ENCODE measurements around the gene USP37. TPM values are rescaled to one million over a fixed set of nuclear protein-coding genes. Genes with fewer than 3 reads are reported as not detected.

Gene USP37
- total RNA-seq, 1 donor from 2014 or later, result 25.5 TPM

DNA sequence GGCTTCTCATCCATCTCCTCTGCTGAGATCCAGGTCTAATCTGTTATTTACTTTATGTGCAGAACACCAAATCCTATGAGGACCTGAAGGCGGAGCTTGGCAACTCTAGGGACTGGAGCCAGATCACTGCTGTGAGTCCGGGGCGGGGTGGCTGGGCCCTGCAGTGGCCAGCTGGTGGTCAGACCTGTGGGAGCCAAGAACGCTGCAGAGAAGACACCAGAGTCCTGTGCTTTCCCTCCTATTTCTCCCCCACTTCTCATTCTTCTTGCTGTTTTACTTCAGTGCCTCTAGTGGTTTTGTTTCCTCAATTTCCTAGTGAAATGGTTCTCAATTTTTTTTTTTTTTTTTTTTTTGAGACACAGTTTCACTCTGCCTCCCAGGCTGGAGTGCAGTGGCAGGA lies 129.6 kb downstream of the USP37 start:
- no peak overlapping the region for H3K27ac Mint-ChIP-seq
- peaks cover 38% of the 10 kb centered on the region for H3K36me3 Mint-ChIP-seq (ENCODE audit: insufficient read depth)
- H3K9me3 Mint-ChIP-seq (ENCODE audit: low read depth), result no peaks in the 10 kb centered on the region
- no peak for DNase-seq (ENCODE audit: low spot score, unreplicated experiment)
- H3K27me3 Mint-ChIP-seq, result no peaks in the 10 kb centered on the region
- no peaks in the 10 kb centered on the region for H3K4me1 Mint-ChIP-seq (ENCODE audit: low read depth)
- TF ChIP-seq CTCF (IDR thresholded peaks at IDR 0.05; ENCODE audit: unreplicated experiment), result no peak
- no peak overlapping the region for H3K4me3 Mint-ChIP-seq (ENCODE audit: low read depth)

- H3K4me1 Mint-ChIP-seq (ENCODE audit: low read depth), result no peaks in the 10 kb centered on the region
- no peaks in the 10 kb centered on the region for H3K27me3 Mint-ChIP-seq
- no peak for TF ChIP-seq CTCF (IDR thresholded peaks at IDR 0.05; ENCODE audit: unreplicated experiment)
- no peaks in the 10 kb centered on the region for H3K9me3 Mint-ChIP-seq (ENCODE audit: low read depth)
- peaks cover 38% of the 10 kb centered on the region for H3K36me3 Mint-ChIP-seq (ENCODE audit: insufficient read depth)
- DNase-seq (ENCODE audit: low spot score, unreplicated experiment), result no peak
- no peak overlapping the region for H3K27ac Mint-ChIP-seq
- no peak overlapping the region for H3K4me3 Mint-ChIP-seq (ENCODE audit: low read depth)
Observed at GRCh38 chr2:218437969-218438368, 130.2 kb downstream of the USP37 start.

DNA sequence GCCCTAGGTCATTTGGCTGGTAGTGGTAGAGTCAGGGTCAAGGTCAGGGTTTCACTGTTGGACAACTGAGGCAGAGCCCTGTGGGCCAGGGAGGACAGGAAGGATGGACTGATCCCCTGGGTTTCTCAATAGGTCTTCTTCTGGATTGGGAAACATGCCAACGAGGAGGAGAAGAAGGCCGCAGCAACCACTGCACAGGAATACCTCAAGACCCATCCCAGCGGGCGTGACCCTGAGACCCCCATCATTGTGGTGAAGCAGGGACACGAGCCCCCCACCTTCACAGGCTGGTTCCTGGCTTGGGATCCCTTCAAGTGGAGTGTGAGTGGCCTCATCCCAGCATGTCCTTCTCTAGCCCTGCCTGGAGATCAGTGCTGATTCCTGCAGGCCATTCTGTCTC lies 131.2 kb downstream of the USP37 start:
- H3K9me3 Mint-ChIP-seq (ENCODE audit: low read depth), result no peaks in the 10 kb centered on the region
- no peak overlapping the region for H3K4me3 Mint-ChIP-seq (ENCODE audit: low read depth)
- no peaks in the 10 kb centered on the region for H3K4me1 Mint-ChIP-seq (ENCODE audit: low read depth)
- H3K27ac Mint-ChIP-seq, result no peak overlapping the region
- no peaks in the 10 kb centered on the region for H3K27me3 Mint-ChIP-seq
- DNase-seq (ENCODE audit: low spot score, unreplicated experiment), result no peak
- TF ChIP-seq CTCF (IDR thresholded peaks at IDR 0.05; ENCODE audit: unreplicated experiment), result no peak
- H3K36me3 Mint-ChIP-seq (ENCODE audit: insufficient read depth), result peaks cover 33% of the 10 kb centered on the region

DNA sequence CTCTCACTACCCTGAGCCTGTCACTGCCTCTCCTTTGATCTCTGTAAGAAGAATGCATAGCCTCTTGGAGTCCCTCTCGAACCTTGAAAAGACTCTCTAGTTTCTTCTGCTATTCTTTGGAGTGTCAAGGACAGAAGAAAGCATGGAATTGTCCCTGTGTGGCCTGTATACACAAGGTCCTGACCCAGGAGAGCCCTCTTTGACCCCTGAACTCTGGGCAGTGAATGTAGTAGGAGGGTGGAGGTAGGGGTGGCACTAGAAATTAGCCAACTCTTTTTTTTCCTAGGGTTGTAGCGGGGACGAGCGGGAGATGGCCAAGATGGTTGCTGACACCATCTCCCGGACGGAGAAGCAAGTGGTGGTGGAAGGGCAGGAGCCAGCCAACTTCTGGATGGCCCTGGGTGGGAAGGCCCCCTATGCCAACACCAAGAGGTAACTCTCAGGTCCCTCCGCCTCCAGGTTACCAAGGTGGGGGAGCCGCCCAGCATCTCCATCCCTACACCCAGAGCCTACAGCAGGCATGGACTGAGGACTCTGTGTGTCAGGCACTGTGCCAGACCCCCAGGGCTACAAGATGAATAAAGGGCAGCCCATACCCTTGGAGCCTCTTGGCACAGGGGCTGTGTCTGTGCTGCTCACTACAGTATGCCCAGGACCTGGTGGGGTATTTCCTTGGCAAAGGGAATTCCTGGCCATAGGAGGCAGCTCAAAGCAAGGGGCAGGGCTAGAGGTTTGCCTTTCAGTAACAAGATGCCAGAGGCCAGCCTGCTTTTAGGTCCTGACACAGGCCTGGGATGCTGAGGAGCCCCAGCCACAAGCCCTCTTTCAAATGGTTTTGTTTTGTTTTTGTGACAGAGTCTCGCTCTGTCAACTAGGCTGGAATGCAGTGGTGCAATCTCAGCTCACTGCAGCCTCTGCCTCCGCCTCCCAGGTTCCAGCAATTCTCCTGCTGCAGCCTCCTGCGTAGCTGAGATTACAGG lies 132.9 kb downstream of the USP37 start:
- H3K36me3 Mint-ChIP-seq (ENCODE audit: insufficient read depth), result peaks cover 30% of the 10 kb centered on the region
- peak overlapping the region; percentile 15 for H3K27ac Mint-ChIP-seq
- H3K9me3 Mint-ChIP-seq (ENCODE audit: low read depth), result no peaks in the 10 kb centered on the region
- no peak for TF ChIP-seq CTCF (IDR thresholded peaks at IDR 0.05; ENCODE audit: unreplicated experiment)
- no peak overlapping the region for H3K4me3 Mint-ChIP-seq (ENCODE audit: low read depth)
- H3K4me1 Mint-ChIP-seq (ENCODE audit: low read depth), result no peaks in the 10 kb centered on the region
- H3K27me3 Mint-ChIP-seq, result no peaks in the 10 kb centered on the region
- DNase-seq (ENCODE audit: low spot score, unreplicated experiment), result no peak

DNA sequence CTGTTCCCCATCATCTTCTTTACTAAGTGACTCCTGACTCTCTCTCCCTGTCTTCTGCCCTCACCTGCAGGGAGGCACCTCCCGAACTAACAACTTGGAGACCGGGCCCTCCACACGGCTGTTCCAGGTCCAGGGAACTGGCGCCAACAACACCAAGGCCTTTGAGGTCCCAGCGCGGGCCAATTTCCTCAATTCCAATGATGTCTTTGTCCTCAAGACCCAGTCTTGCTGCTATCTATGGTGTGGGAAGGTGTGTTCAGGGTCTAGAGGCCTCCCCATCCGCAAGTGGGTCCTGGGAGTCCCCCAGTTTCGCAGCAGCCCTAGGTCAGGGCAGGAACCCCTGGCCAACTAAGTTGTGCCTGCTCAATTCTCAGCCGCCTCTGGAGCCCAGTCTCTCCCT lies 133.7 kb downstream of the USP37 start:
- no peaks in the 10 kb centered on the region for H3K9me3 Mint-ChIP-seq (ENCODE audit: low read depth)
- no peak for DNase-seq (ENCODE audit: low spot score, unreplicated experiment)
- peaks cover 28% of the 10 kb centered on the region for H3K36me3 Mint-ChIP-seq (ENCODE audit: insufficient read depth)
- no peak for TF ChIP-seq CTCF (IDR thresholded peaks at IDR 0.05; ENCODE audit: unreplicated experiment)
- H3K4me3 Mint-ChIP-seq (ENCODE audit: low read depth), result no peak overlapping the region
- no peaks in the 10 kb centered on the region for H3K4me1 Mint-ChIP-seq (ENCODE audit: low read depth)
- peak overlapping the region; percentile 15 for H3K27ac Mint-ChIP-seq
- H3K27me3 Mint-ChIP-seq, result no peaks in the 10 kb centered on the region

Data from progenitor cell of endocrine pancreas (in vitro differentiated cells).